ENCODE data around the gene BAK1.

BAK1 gene

DNA sequence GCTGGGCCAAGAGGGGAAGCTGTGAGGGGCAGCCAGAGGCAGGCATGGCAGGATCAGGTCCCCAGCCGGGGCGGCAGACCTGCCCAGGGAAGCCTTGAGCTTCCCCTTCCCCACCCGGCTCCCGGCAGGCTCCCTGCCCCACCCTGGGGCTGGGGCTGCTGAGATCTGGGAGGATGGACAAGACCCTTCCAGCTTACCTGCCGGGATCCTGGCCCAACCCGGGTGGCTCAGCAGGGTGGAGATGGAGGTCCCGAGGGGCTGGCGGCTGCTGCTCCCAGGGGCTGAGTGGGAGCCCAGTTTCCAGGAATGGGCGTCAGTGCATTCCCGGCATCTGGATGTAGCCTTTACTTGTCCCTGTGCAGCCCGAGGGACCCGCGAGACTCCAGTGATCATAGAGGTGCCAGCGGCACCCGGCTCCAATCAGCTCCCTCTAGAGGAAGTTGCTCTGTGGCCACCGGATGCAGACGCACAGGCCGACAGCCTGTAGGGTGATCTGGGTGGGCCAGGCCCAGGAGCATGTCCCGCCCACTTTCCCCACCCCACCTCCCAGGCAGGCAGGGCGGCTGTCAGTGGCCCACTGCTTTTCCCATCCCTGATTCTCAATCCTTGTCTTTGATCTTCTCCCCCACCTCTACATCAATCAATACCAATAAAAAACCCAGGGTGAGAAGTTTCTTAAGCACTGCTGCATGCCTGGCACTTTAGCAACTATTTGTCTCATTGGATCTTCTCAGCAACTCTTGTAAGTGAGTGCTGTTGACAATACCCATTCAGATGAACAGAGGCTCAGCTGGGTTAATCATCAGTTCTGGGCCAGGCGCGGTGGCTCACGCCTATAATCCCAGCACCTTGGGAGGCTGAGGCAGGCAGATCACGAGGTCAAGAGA is at the start of gene BAK1:
BAK1 (minus strand) TSS at position 449 of the 887 bp plus-strand sequence. CDS start 2,672 bp downstream, outside the sequence.
- peak; percentile 89 for DNase-seq (ENCODE audit: low spot score)

DNA sequence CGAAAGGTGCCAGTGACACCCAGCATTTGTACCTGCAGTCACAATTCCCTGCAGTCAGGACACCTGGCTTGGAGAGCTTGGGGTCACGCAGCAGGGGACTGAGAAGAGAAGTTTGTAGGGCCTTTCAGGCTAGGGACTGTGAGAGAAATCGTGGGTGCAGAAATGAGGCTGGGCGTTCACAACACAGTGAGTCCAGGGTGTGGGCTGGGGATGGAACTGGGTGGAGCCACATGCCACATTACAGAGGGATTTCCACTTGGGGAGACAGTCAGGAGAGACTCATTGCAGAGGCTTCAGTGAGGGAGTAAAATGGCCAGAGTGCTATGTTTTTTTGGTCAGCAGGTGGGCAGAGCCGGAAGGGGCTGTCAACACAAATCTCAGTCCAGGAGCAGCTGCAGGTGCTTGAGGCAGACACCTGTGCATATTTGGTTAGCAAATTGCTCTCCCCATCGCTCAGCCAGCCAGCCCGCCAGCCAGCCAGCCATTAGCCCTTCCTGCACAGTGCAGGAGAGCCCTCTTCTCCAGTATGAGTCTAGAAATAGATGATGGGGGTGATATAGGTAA is 48.4 kb upstream of the BAK1 start:
- DNase-seq (ENCODE audit: low spot score), result no peak

DNA sequence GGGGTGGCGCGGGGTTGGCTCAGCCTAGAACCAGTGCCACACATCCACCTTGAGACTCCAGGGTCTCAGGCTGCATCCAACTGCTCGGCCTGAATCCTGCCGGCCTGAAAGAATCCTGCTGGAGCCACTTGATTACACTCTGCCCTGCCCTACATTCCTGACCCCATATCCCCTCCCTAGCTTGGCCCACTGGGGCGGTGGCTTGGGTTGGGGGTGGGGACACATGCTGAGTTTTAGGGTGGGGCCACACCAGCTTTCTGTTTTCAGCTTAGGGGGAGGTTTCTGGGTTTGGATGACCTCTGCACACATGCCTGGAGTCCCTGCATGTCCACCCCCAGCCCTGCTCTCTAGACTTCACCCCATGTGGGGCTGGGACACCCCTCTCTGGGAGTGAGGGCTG is 47.8 kb upstream of the BAK1 start:
- DNase-seq (ENCODE audit: low spot score), result no peak

DNA sequence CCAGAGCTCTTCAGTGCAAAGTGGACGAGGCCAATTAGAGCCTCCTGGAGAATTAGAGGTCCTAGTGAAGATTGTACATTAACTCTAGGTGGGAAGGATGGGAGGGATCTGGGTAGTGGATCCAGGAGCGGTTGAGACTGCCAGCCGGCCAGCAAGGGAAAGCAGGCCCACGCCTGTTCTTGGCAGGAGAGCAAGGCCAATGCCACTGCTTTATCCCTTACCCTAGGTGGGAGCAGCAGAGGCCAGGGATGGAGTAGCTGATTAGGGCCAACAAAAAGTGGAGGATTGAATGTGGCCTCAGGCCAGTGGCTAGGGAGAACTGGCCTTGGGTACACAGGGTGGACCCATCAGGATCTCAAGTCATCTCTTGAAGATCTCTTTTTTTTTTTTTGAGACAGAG is 44.8 kb upstream of the BAK1 start:
- no peak for DNase-seq (ENCODE audit: low spot score)

DNA sequence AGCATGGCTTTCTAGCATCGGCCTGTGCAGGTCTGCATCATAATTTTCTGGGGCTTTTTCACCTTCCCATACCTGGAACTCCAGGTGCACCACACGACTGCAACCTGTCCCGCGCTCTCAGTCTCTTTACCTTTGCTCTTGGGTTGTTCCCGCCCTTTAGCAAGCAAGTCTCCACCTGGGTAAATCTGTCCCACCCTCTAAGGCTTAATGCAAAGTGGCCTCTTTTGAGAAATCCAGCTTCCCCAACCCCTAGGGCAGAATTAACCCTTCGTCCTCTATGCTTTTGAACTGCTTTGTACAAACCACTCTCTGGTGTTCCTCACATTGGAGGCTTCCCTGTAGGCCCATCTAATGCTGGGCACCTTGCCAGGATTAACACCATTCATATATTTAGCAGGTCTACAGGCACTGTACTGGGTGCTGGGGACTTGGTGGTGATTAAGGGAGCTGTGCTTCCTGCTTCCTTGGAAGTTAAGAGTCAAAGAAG is 43.9 kb upstream of the BAK1 start:
- DNase-seq (ENCODE audit: low spot score), result no peak

DNA sequence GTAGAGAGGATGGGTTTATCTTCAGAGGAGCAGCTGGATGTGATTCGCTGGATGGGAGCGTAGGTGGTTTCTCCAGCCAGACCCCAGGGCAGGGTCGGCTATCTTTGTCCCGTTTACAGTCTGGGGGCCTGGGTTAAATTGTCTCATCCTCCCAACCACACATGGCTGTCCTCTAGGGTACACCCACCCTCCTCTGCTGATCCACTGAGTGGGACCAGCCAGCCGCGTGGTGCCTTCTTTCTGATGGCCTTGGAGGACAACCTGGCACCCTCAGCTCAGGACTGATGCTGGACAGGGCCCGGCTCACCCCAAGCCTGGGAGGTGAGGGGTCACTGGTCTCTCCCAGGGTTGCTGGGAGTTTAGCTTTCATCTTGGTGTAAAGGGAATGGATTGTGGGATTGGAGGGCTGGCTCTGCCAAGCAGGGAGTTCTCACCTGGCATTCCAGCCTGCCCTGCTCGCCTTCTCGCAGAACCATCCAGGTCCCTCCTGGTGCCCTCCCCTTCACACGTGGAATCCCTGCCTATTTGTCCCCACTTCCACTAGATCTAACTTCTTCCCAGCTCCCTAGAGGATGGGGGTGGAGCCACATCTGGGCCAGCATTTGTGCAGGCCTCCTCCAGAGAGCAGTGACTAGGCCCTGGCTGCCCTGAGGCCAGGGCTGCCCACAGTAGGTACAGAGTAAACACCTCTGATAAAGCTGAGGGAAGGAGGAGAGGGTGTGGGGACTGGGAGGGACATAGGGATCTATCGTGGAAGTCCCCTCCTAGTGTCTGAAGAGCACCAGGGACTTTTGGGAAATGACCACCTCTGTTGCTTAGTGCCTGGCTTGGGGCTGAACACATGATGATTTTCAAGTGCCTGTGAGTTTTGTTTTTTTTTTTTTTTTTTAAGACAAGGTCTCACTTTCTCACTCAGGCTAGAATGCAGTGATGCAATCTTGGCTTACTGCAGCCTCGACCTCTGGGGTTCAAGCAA is 42.7 kb upstream of the BAK1 start:
- DNase-seq (ENCODE audit: low spot score), result no peak

DNA sequence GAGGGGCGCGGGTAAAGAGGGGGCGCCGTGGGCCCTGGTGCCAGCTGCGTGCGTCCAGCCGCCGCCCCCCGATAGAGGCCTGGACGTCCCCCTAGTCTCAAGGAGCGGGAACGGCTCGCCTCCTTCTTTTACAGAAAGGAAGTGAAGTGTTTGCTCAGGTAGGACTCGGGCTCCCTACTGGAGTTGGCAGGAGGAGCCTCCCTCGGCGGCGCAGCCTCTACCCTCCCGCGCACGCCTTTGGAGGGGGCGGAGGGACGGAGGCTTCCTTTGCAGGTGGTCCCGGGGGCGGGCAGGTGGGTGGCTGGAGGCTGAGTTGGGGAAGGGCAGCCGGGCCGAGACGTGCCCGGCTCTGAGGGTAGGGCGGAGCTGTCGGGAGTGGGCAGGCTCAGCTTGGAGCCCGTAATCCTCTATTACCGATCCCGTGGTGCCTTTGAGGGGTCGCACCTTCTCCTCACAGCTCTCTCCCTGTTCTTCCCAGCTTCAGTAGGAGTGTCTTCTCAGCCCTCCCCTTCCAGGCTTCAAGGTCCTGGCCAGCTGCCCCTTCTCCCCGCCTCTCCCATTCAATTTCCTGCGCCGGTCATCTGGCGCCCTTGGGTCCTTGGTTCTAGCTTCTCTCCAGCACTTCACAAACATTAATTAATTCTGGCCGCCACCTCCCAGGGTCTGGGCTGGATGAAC is 41.8 kb upstream of the BAK1 start:
- no peak for DNase-seq (ENCODE audit: low spot score)

DNA sequence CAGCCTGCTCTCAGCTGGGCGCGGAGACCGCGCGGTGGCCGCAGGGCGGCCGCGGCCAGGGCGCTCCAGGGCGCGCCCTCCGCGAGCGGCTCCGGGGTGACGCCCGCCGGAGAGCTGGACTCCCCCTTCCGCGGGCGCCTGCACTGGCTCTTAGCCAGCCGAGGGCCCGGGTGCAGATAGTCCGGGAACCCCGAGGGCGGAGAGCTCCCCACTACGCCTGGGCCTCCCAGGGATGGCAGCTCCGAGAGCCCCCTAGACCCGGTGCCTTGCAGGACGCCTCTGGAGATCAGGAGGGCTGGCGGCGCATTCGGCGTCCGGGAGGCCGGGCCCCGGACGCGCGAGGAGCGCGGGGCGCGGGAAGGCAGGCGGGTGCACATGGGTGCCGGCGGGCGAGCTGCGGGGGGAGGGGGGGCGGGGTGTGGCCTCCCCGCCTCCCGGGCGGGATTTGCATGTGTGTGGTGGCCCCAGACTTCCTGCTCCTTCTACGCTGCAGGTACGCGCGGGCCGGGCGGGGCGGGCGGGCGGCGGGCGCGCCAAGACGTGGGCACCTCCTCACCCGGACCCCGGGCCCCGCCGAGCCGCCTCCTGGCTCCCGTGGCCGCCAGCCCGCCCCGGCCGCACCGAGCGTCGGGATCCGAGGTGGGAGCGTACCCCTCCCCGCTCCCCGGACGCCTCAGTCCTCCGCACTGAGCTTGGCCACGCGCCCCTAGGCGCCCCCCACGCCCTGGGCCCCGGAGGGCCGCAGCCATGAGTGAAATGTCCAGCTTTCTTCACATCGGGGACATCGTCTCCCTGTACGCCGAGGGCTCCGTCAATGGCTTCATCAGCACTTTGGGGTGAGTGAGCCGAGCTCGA is 41.0 kb upstream of the BAK1 start, which contains the start of gene ITPR3:
ITPR3 (plus strand) TSS at position 467 of the 855 bp plus-strand sequence; CDS start at position 748, 281 bp downstream.
- no peak for DNase-seq (ENCODE audit: low spot score)

DNA sequence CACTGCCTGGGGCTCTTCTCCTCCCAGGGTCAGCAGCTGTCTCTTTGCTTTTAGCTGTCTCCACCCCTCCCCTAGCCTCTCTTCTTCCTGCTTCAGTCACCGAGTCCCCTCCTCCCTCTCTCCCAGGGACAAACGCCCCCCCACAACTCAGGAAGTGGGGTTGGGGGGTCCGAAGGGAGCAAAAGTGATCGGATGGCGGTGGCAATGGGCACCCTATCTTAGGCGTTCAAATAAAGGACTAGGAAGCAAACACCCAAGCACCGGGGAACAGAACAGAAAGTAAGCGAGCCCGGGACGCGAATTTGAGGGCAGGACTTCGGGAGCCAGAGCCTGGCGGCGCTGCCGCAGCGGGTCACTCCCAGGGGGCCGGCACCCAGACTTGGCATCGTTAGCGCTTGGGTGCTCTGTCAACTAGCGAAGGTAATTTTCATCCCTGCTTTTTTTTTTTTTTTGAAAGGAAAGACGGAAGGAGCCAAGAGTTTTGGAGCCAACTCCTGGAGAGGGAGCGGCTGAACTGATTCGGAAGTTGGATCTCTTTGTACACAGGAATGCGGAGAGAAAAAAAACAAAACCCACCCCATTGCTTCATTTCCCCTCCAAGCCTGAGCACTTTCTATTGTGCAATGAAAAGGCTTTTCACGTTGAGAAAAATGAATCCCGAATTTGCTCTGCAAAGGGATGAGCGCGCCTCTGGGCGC is 40.2 kb upstream of the BAK1 start:
- no peak for DNase-seq (ENCODE audit: low spot score)

DNA sequence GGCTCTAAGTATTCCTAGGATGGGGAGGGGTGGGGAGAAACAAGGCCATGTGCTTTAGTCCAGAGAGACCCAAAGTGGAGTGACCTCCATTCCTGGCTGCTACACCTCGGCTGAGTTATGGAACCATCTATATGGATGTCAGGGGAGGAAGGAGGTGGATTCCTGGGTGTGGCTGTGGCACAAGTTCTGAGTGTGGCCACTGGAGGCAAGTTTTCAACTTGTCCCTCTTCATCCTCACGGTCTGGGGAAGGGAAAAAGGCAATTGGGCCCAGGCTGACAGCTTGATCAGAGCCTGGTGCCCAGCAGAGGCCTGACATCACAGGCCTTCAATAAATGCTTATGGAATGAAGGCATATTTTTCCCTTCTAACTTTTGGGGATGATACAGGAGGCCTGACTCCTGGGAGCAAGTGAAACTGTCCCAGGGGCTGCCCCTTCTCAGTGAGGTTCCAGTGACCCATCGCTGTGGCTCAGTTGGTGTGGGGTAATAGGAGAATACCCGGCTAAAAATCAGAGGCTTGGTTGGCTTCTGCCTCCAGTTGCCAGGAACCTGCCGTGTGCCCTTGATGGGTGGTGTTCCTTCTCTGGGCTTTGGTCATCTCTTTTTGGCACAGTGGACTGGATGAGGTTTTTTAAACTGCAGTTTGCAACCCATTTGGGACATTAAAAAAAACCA is 39.2 kb upstream of the BAK1 start:
- no peak for DNase-seq (ENCODE audit: low spot score)

DNA sequence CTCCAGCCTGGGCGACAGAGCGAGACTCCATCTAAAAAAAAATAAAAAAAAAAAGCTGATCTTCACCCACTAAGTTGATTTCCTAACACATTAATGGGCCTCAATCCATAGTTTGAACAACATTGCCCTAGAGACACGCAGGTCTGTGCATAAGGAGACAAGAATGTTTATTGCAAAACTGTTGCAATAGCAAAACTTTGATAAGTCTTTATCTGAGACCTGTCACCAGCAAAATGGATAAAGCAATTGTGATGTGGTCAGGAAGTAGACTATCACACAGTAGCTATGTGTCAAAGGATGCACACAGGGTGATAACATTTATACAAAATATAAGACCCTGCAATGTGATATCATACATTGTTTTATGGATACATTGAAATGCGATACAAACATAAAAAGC is 36.8 kb upstream of the BAK1 start:
- DNase-seq (ENCODE audit: low spot score), result no peak

DNA sequence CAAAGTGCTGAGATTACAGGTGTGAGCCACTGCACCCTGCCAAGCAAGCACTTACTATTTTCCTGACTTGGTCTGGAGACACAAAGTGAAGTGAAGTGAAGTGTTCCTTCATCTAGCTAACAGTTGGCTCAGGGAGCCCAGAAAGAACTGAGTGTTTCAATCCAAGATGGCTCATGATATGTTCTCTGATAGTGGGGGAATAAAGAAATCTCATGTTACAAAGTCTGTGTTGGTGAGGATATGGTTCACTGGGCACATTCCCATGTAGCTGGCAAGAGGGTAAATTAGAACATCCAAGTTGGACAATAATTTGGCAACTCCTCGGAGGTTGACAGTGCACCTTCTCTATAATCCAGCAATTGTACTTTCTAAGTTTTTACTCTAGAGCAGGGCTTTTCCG is 36.0 kb upstream of the BAK1 start:
- no peak for DNase-seq (ENCODE audit: low spot score)

DNA sequence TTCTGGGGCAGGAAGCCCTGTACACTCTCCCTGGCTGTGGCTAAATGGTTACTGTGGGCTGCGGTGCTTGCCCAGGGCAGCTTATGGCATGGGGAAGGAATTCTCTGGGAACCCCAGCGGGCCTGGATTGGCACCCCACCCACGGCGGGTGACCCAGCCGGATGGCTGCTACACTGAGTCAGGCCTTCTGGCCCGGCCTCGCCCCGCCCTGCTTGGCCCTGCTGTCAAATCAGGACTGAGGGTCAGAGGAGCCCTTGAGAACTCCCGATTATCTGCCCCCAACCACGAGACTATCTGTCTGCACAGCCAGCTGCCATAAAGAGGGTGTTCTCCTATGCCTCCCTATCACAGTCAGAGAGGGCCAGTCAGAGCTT is 33.7 kb upstream of the BAK1 start:
- no peak for DNase-seq (ENCODE audit: low spot score)

DNA sequence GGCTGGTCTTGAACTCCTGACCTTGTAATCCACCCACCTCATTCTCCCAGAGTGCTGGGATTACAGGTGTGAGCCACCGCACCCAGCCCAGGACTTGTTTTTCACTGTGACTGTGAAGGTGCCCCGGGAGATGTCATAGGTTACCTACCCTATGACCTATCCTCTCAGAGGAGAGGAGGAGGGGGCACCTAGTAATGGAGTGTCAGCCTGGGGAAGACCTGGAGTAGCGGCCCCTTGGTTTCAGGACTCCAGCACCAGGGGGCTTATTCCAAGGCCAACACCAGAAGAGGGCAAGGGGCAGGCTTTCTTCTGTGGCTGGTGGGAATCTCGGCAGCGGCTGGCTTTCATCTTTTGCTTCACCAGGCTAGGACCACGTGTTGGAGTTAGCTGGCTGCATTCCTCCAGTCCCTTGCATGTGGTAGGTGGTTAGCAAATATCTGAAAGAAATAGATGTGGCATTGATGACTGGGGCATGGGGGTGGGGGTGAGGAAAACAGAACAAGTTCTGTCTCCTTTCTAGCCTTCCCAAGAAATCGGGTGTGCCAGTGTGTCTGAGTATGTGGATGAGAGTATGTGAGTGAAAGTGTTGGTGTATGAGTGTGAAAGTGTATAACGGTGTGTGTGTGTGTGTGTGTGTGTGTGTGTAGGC is 33.2 kb upstream of the BAK1 start:
- no peak for DNase-seq (ENCODE audit: low spot score)

DNA sequence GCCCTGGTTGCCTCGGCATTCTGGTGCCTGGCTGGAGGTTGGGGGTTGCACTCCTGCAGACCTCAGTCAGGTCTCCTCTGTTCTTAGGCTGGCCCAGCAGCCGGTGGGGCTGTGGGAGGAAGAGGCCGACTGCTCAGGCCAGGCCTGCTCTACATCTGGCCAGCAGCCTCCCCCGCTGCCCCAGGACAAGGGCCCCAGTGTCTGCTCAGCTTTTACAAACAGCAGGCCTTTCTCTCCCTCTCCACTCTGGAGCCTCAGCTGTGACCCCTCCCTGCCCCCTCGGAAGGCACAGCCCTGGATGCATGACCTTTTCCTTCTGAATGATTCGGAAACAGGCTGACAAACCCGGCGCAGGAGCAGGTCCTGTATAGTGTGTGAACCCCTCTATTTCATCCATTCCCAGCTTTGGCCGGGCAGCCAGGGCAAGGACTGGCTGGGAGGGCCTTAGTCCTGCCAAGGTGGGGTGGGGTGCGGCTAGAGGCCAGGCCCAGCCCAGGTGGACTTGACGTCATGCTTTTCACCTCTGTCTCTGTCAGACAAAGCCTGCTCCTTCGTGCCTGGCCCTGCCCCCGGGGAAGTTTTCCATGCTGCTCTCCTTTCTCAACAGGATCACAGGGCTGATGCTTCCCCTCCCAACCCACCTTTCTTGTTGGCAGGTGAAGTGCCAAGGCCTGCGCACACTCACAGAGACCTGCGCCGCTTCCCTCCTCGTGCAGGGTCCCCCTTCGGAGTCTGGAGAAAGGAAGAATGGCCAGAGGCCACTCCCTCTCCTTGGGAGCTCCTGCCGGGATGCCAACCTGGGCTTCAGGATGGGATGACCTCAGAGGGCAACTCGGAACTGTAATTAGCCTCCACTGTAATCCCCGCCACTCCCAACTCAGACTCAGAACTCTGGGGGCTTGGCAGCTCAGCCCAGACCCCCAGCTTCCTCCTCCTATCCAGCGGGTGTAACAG is 31.0 kb upstream of the BAK1 start:
- DNase-seq (ENCODE audit: low spot score), result no peak

DNA sequence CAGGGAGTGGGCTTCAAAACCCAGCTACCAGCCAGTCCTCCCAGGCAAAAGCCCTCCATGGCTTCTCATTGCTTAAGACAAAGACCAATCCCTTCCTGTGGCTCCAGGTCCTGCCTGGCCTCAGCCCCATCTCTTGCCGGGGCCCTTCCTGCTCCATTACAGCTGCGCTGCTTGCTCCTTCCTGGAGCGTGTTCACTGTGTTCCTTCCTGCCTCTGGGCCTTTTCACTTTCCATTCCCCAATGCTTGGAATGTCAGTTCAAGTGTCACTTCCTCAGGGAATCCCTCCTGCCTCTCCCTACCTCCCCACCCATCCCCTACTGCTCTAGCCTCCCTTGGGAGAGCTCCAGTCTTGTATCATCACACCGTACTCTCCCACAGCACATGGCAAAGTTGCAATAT is 30.0 kb upstream of the BAK1 start:
- no peak for DNase-seq (ENCODE audit: low spot score)

DNA sequence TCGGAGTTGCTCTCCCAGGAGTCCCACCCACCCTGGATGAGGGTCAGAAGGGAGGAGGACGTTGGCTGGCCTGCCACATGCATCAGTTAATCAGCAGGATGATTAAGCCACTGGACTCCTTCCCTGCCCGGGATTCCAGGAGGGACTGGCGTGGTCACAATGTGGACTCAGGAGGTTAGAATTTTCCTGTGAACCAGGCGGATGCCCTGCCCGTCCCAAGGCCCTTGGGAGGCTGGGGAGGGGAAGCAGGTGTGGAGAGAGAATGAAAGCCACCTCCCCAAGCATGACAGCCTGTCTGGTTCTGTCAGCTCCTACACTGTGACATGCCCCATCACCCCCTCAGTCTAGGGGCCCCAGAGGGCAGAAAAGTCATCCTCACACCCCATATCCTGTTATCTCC is 29.5 kb upstream of the BAK1 start:
- no peak for DNase-seq (ENCODE audit: low spot score)

DNA sequence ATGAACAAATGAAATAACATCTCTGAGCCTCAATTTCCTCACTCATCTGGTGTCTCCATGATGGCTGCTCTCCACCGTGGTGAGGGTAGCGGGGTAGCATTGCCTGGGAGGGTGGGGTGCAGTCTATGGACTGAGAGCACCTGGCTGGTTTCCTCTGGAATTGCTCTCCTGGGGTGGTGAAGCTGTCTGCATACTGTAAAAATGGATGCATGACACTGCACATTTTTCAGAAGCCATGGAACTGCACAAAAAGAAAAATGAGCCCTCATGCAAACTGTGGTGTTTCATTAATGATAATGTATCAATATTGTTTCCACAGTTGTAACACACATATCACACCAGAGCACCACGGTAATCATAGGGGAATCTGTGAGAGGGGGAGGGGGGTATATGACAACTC is 28.9 kb upstream of the BAK1 start:
- DNase-seq (ENCODE audit: low spot score), result no peak
